Measurements from ENCODE around the gene OPRPN. TPM values are rescaled to one million over a fixed set of nuclear protein-coding genes. Genes with fewer than 3 reads are reported as not detected.

OPRPN gene
- polyA plus RNA-seq, 1 donor (not counting 4 experiments of a cell fraction or from before 2014, with no cell fraction given) = not detected

GRCh38 chr4:70367813-70368212 is 29.9 kb upstream of the OPRPN start:
- Histone ChIP-seq H3K4me1 (ENCODE audit: control insufficient read depth, extremely low read depth, insufficient read depth, low read length) (no peaks in the 10 kb centered on the region), H3K27ac (ENCODE audit: control insufficient read depth, insufficient read depth, low read length) (no peak overlapping the region), H4K20me1 (ENCODE audit: control insufficient read depth, extremely low read depth, insufficient read depth, low read length) (no peaks in the 10 kb centered on the region), H3K36me3 (ENCODE audit: control insufficient read depth in 2 of 2, extremely low read depth in 1 of 2, insufficient read depth in 2 of 2, low read length in 2 of 2) (no peaks in the 10 kb centered on the region), H2AFZ (ENCODE audit: control insufficient read depth, low read length) (no peak overlapping the region), H3K27me3 (ENCODE audit: control insufficient read depth, extremely low read depth, insufficient read depth, low read length) (no peaks in the 10 kb centered on the region), H3K9ac (ENCODE audit: control insufficient read depth, extremely low read depth, insufficient read depth, low read length) (no peak overlapping the region), H3K4me2 (ENCODE audit: control insufficient read depth, extremely low read depth, insufficient read depth, low read depth, low read length) (no peak overlapping the region), H3K79me2 (ENCODE audit: control insufficient read depth, insufficient read depth, low read length) (no peaks in the 10 kb centered on the region), H3K9me3 (ENCODE audit: control insufficient read depth, low read depth, low read length) (no peaks in the 10 kb centered on the region), H3K9me1 (ENCODE audit: control insufficient read depth, extremely low read depth, insufficient read depth, low read length) (no peaks in the 10 kb centered on the region), H3K4me3 (ENCODE audit: control insufficient read depth in 2 of 3, extremely low read depth in 1 of 3, insufficient read depth in 2 of 3, low read depth in 1 of 3, low read length in 3 of 3) (no peak overlapping the region)
- no peak for FAIRE-seq
- no peak for TF ChIP-seq EZH2 (IDR thresholded peaks at IDR 0.05; ENCODE audit: low read length)
- no peak for TF ChIP-seq CTCF (optimal IDR thresholded peaks at IDR 0.05 in 1 of 3, IDR thresholded peaks at IDR 0.05 in 1 of 3, conservative IDR thresholded peaks at IDR 0.05 in 1 of 3; ENCODE audit: extremely low read depth in 1 of 3, insufficient read depth in 2 of 3, low read length in 3 of 3)
- dilution Hi-C loops (cut with MboI; ENCODE audit: extremely low pct_ligation_motif_present, low sequenced_read_pairs) = no loop called here
- no peak for DNase-seq (ENCODE audit: low read depth, low spot score)

- DNase-seq (ENCODE audit: low read depth, low spot score) (no peak), FAIRE-seq (no peak)
- TF ChIP-seq CTCF (optimal IDR thresholded peaks at IDR 0.05 in 1 of 3, IDR thresholded peaks at IDR 0.05 in 1 of 3, conservative IDR thresholded peaks at IDR 0.05 in 1 of 3; ENCODE audit: extremely low read depth in 1 of 3, insufficient read depth in 2 of 3, low read length in 3 of 3) = no peak
- no peak for TF ChIP-seq EZH2 (IDR thresholded peaks at IDR 0.05; ENCODE audit: low read length)
- H3K27me3 ChIP-seq (ENCODE audit: control insufficient read depth, extremely low read depth, insufficient read depth, low read length) = no peaks in the 10 kb centered on the region
- H3K4me2 ChIP-seq (ENCODE audit: control insufficient read depth, extremely low read depth, insufficient read depth, low read depth, low read length) = no peak overlapping the region
- no peak overlapping the region for H3K9ac ChIP-seq (ENCODE audit: control insufficient read depth, extremely low read depth, insufficient read depth, low read length)
- H2AFZ ChIP-seq (ENCODE audit: control insufficient read depth, low read length) = no peak overlapping the region
- H3K9me3 ChIP-seq (ENCODE audit: control insufficient read depth, low read depth, low read length) = no peaks in the 10 kb centered on the region
- no peaks in the 10 kb centered on the region for H3K9me1 ChIP-seq (ENCODE audit: control insufficient read depth, extremely low read depth, insufficient read depth, low read length)
- H3K79me2 ChIP-seq (ENCODE audit: control insufficient read depth, insufficient read depth, low read length) = no peaks in the 10 kb centered on the region
- H3K4me3 ChIP-seq (ENCODE audit: control insufficient read depth in 2 of 3, extremely low read depth in 1 of 3, insufficient read depth in 2 of 3, low read depth in 1 of 3, low read length in 3 of 3) = no peak overlapping the region
- no peaks in the 10 kb centered on the region for H4K20me1 ChIP-seq (ENCODE audit: control insufficient read depth, extremely low read depth, insufficient read depth, low read length)
- no peaks in the 10 kb centered on the region for H3K4me1 ChIP-seq (ENCODE audit: control insufficient read depth, extremely low read depth, insufficient read depth, low read length)
- H3K27ac ChIP-seq (ENCODE audit: control insufficient read depth, insufficient read depth, low read length) = no peak overlapping the region
- dilution Hi-C loops (cut with MboI; ENCODE audit: extremely low pct_ligation_motif_present, low sequenced_read_pairs) = no loop called here
- H3K36me3 ChIP-seq (ENCODE audit: control insufficient read depth in 2 of 2, extremely low read depth in 1 of 2, insufficient read depth in 2 of 2, low read length in 2 of 2) = no peaks in the 10 kb centered on the region
These were observed 25.8 kb upstream of the OPRPN start for GRCh38 chr4:70371987-70372386.
